VCaP (cell line): ENCODE measurements around the gene PIEZO2.

Experiments
- H3K27ac ChIP-seq: fragments of 450-650 bp; 2 replicates; pipeline ENCODE4 v1.5.1; 2017
- TF ChIP-seq, protein P1 (sequence below): fragments of 450-650 bp; conservative IDR thresholded peaks from 2 replicates; pipeline ENCODE4 v1.5.1; 2017; ENCODE audit warnings: mild to moderate bottlenecking, moderate library complexity

The PIEZO2 gene

DNA sequence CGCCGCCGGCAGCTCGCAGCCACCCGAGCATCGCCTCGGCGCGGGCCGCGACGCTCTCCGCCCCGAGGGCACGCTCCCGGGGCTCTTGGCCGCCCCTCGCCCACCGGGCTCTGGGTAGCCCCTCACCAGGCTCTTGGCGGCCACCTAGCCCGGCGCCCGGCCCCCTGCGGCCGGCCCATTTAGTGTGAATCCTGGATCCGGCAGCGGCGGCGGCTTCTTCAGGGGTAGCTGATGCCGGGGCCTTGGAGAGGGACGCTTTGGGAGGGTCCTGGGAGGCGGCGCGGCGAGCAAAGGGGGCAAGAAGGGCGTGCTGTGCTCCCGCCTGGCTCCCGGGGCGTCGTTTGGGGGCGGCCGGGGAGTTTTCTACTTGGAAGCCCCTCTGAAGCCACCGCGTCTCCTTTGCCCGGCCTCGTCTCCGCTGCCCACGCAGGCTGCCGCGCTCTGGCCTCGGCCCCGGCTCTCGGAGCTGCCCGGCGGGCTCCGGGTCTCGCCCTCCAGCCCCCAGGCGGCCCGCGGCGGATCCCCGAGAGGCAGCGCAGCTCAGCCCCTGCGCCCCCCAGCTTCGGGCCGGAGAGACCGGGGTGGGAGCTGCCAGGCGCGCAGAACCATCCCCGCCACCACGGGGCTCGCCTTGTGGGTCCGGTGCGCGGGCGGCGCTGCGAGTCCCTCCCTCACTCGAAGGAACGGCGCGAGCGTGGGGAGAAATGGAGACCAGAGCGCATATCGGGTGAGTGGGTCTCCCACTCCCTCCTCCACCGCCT lies 509 bp downstream of the PIEZO2 start:
- H3K27ac ChIP-seq: no peak overlapping the region
- TF ChIP-seq, protein P1, sequence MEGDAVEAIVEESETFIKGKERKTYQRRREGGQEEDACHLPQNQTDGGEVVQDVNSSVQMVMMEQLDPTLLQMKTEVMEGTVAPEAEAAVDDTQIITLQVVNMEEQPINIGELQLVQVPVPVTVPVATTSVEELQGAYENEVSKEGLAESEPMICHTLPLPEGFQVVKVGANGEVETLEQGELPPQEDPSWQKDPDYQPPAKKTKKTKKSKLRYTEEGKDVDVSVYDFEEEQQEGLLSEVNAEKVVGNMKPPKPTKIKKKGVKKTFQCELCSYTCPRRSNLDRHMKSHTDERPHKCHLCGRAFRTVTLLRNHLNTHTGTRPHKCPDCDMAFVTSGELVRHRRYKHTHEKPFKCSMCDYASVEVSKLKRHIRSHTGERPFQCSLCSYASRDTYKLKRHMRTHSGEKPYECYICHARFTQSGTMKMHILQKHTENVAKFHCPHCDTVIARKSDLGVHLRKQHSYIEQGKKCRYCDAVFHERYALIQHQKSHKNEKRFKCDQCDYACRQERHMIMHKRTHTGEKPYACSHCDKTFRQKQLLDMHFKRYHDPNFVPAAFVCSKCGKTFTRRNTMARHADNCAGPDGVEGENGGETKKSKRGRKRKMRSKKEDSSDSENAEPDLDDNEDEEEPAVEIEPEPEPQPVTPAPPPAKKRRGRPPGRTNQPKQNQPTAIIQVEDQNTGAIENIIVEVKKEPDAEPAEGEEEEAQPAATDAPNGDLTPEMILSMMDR: no peak

GRCh38 chr18:11147962-11148679 lies 1.2 kb downstream of the PIEZO2 start:
- TF ChIP-seq, protein P1: no peak

DNA sequence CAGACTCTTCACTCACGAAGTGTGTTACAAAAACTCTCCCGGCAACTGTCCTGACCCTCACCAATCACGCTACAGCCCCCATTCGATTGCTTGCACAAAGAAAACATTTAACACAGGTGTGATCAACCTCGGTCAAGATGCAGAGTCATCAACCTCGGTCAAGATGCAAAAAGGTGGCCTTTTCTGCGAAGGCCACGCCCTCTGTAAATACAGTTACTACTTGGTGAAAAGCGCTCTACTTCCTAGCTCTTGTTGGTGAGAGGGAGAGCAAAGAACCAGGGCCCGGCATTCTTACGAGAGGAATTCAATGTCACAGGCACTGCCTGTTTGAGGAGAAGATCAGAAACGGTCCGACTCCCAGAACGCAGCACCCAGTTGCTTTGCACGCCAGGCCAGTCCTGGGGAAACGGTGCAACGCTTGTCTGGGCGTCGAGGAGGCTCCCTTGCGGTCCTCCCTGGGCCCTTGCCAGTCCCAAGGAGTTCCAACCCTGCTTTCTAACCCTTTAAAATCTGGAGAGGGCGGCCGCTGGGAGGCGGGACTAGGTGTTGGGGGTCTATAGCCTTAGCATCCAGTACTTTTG lies 1.9 kb downstream of the PIEZO2 start:
- H3K27ac ChIP-seq: no peak overlapping the region
- TF ChIP-seq, protein P1: no peak

More at GRCh38 chr18:11147962-11148679, 1.2 kb downstream of the PIEZO2 start:
- no peak overlapping the region for H3K27ac ChIP-seq

GRCh38 chr18:11146947-11147345 lies 2.4 kb downstream of the PIEZO2 start:
- TF ChIP-seq, protein P1: no peak
- no peak overlapping the region for H3K27ac ChIP-seq

GRCh38 chr18:11146238-11146946 lies 3.0 kb downstream of the PIEZO2 start:
- TF ChIP-seq, protein P1: no peak
- no peak overlapping the region for H3K27ac ChIP-seq

DNA sequence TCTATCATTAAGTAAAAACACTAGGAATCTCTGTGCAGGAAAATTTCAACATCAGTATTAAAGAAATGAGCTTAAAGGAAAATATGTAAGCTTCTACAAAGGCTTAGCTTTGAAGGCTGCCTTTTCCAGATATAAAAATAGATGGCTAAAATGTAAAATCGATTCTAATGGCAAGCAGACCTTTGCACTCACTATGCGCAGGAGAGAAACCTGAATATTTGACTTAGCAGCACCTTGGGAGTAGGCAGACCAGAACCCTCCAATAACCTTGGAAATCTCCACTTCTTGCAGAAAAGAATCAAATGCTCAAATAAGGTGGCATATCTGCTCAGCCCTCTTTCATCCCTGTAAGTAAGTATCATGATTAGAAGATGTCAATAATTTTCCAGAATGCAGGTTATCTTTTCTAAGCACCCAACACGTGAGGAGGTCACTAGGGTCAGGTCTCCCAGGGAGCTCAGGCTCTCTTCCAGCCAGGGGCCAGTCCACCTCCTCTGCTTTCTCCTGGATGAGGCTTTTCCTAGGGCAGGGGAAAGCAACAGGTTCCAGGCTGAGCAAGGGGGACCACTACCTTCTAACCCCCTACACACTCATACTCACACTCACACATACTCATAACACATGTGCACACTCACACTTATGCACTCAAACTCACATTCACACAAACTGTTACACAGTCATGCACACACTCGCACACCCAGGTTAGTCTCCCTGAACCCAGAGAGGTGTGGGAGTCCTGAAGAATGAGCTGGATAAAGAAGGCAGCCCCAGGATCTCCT lies 3.8 kb downstream of the PIEZO2 start:
- TF ChIP-seq, protein P1: no peak
- no peak overlapping the region for H3K27ac ChIP-seq
